Upper lobe of left lung (tissue), 6 donors: ENCODE results near the gene RUNX2. TPM values are rescaled to one million over a fixed set of nuclear protein-coding genes. Genes with fewer than 3 reads are reported as not detected.

ENCODE experiments used
- ATAC-seq, 2 donors: fragments of 200-7000 bp; cut with Tn5 transposase; one replicate each; pipeline ENCODE4 v1.9.1; 2022; ENCODE audit warnings: mild to moderate bottlenecking in 2 of 2, moderate library complexity in 2 of 2; ENCODE audit not compliant: low FRiP score in 2 of 2
- DNase-seq, 2 donors: peaks; one replicate each; pipeline ENCODE4 v3.0.0-alpha.2; 2019 to 2020
- H3K27ac ChIP-seq, 4 donors: fragments of 200-600 bp; sonication (generic); one replicate each; pipeline ENCODE4 v1.5.1; 2016 to 2019
- H3K27me3 ChIP-seq, 4 donors: fragments of 200-600 bp; sonication (generic); one replicate each; pipeline ENCODE4 v1.5.1; 2017 to 2019
- H3K36me3 ChIP-seq, 4 donors: fragments of 200-600 bp; sonication (generic); one replicate each; pipeline ENCODE4 v1.5.1; 2016 to 2019
- H3K4me1 ChIP-seq, 4 donors: fragments of 200-600 bp; sonication (generic); one replicate each; pipeline ENCODE4 v1.5.1; 2018 to 2019
- H3K4me3 ChIP-seq, 4 donors: fragments of 200-600 bp; sonication (generic); one replicate each; pipeline ENCODE4 v1.5.1; 2017 to 2019; ENCODE audit warnings: mild to moderate bottlenecking in 2 of 4, moderate library complexity in 1 of 4
- H3K9me3 ChIP-seq, 4 donors: fragments of 200-600 bp; sonication (generic); one replicate each; pipeline ENCODE4 v1.5.1; 2018 to 2019
- CTCF ChIP-seq, 6 experiments: fragments of 450-650 bp in 4 of 6; fragments of 200-600 bp in 2 of 6; sonication (generic) in 2 of 6; IDR thresholded peaks; one replicate each; pipeline ENCODE4 v1.5.1; 2016 to 2019; ENCODE audit warnings: antibody characterized with exemption in 6 of 6
- EP300 ChIP-seq, 4 donors: sonication (generic); formaldehyde crosslinking; IDR thresholded peaks; one replicate each; pipeline ENCODE4 v1.5.1; 2017; ENCODE audit warnings: antibody characterized with exemption in 4 of 4, control low read depth in 2 of 4
- POLR2A ChIP-seq, 4 donors: fragments of 450-650 bp; IDR thresholded peaks; one replicate each; pipeline ENCODE4 v1.5.1; 2016 to 2017; ENCODE audit warnings: antibody characterized with exemption in 4 of 4, mild to moderate bottlenecking in 2 of 4
- POLR2AphosphoS5 ChIP-seq, 2 donors: sonication (generic); formaldehyde crosslinking; IDR thresholded peaks; one replicate each; pipeline ENCODE4 v1.5.1; 2017; ENCODE audit warnings: antibody characterized with exemption in 2 of 2
- WGBS, 2 donors: methylation state at CpG; one replicate each; pipeline ENCODE4 v1.1.5; 2017 to 2018; 5-methylcytosine and 5-hydroxymethylcytosine counted together
- total RNA-seq, 6 donors: library from RNA; depleted of rRNA in 4 of 6; stranded (reverse); fragments of >200 nt in 4 of 6; gene quantifications; one replicate each; pipeline versions ENCODE4 v1.1.0 to v1.2.1, GENCODE V29; 2016 to 2021
- donor health status: DM: no; HTN: no; CAD: no; lungs with moderate emphysema.
- donor health status: DM: no; HTN: yes; CAD: no; lungs with severe emphysema.

Gene RUNX2
- total RNA-seq, 6 donors from 2014 or later: 2.6 to 12.2 (median 5.5) TPM

DNA sequence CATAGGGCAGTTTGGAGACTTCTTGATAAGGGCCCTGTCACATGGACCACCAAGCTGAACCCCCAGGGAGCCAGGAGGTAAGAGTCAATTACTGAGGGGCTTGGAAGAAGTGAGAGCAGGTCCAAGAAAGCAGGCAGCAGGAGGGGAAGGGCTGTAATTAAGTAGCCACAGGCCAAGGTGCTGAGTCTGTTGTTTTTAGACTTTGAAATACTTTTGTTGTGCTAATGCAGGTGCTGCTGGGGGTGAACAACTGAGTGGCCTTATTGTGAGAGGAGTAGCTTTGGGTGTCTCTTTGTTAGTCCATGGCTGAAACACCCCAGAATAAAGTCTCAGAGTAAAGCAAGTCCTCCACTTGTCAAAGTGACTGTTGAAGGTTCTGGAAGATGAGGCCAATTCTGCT, 316.6 kb downstream of the RUNX2 start:
- no peak for ATAC-seq

GRCh38 chr6:45645302-45645701, 317.2 kb downstream of the RUNX2 start:
- no peaks in the 10 kb centered on the region for H3K36me3 ChIP-seq
- no peak for ATAC-seq
- no peak for TF ChIP-seq POLR2A (IDR thresholded peaks at IDR 0.05)
- TF ChIP-seq EP300 (IDR thresholded peaks at IDR 0.05): no peak
- TF ChIP-seq CTCF (IDR thresholded peaks at IDR 0.05): no peak
- TF ChIP-seq POLR2AphosphoS5 (IDR thresholded peaks at IDR 0.05): no peak
- no peaks in the 10 kb centered on the region for H3K9me3 ChIP-seq
- no peak for DNase-seq
- no peak overlapping the region for H3K27ac ChIP-seq
- 86 to 89% methylated on average over 3 of the region's 3 CpGs for WGBS, 2 donors
- H3K27me3 ChIP-seq: no peaks in the 10 kb centered on the region
- H3K4me3 ChIP-seq: no peak overlapping the region
- H3K4me1 ChIP-seq: no peaks in the 10 kb centered on the region

More for the DNA sequence above, 316.6 kb downstream of the RUNX2 start:
- TF ChIP-seq POLR2AphosphoS5 (IDR thresholded peaks at IDR 0.05) (no peak), CTCF (IDR thresholded peaks at IDR 0.05) (no peak), EP300 (IDR thresholded peaks at IDR 0.05) (no peak), POLR2A (IDR thresholded peaks at IDR 0.05) (no peak)
- Histone ChIP-seq H3K27ac (no peak overlapping the region), H3K4me3 (no peak overlapping the region), H3K36me3 (no peaks in the 10 kb centered on the region), H3K9me3 (no peaks in the 10 kb centered on the region), H3K27me3 (no peaks in the 10 kb centered on the region), H3K4me1 (no peaks in the 10 kb centered on the region)
- DNase-seq: no peak

DNA sequence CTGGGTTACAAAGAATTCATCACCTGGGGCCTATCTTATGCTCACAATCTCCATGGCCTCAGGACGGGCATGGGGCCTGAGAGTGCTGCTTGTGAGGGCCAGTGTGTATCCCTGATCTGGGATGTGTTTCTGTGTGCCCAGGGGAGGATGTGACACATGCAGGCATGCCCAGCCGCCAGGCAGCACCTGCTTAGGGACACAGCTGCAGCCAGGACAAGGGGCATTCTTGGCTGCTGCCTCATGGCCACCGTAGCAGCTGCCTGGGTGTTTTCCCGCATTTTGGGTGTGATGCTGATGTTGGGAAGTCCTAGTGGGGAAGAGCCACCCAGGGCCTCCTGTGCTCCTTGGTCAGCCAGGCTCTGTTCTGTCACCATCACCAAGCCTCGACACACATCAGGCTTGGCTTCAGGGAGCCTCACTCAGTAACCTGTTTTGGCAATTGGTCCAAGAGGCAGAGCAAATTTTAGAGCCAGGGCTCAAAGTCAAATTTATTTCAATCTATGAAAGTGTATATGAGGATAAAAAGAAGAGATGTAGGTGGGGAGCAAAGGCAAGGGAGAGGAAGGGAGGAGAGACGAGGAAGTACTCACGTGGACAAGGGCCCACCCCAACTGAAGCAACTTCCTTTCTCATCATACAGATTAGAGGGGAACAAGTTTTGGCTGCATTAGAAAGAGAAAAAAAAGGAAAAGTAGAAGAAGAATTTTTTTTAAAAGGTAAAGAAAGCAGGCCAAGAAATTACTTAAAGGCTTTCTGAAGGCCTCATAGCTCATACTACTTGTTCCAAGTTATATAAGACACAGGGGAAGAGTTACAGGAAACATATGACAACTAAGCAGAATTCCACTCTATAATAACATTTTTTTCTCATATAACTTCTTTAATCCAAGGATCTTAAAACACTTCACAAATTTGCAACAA, 319.5 kb downstream of the RUNX2 start:
- H3K27me3 ChIP-seq: no peaks in the 10 kb centered on the region
- no peak for DNase-seq
- no peaks in the 10 kb centered on the region for H3K36me3 ChIP-seq
- H3K27ac ChIP-seq: no peak overlapping the region
- TF ChIP-seq POLR2A (IDR thresholded peaks at IDR 0.05) (no peak), CTCF (IDR thresholded peaks at IDR 0.05) (no peak), POLR2AphosphoS5 (IDR thresholded peaks at IDR 0.05) (no peak), EP300 (IDR thresholded peaks at IDR 0.05) (no peak)
- no peaks in the 10 kb centered on the region for H3K4me1 ChIP-seq
- ATAC-seq: no peak
- H3K9me3 ChIP-seq: no peaks in the 10 kb centered on the region
- no peak overlapping the region for H3K4me3 ChIP-seq
- WGBS, 2 donors: 89 to 90% methylated on average over 6 to 7 of the region's 7 CpGs

- no peaks in the 10 kb centered on the region for H3K27me3 ChIP-seq
- TF ChIP-seq CTCF (IDR thresholded peaks at IDR 0.05) (no peak), POLR2AphosphoS5 (IDR thresholded peaks at IDR 0.05) (no peak)
- no peaks in the 10 kb centered on the region for H3K36me3 ChIP-seq
- ATAC-seq (no peak), DNase-seq (no peak)
- no peaks in the 10 kb centered on the region for H3K4me1 ChIP-seq
- no peak overlapping the region for H3K4me3 ChIP-seq
- H3K9me3 ChIP-seq: no peaks in the 10 kb centered on the region
- H3K27ac ChIP-seq: no peak overlapping the region
- 81 to 89% methylated on average over 5 of the region's 5 CpGs for WGBS, 2 donors
Measured at GRCh38 chr6:45648262-45648620, 320.1 kb downstream of the RUNX2 start.
